Endothelial cell of umbilical vein (primary cell): ENCODE results near the gene CEACAM5. TPM values are rescaled to one million over a fixed set of nuclear protein-coding genes. Genes with fewer than 3 reads are reported as not detected.

Source experiments
- BruUV-seq: library from RNA; stranded (reverse); fragments of 400-500 nt; replicated peaks from 2 replicates; lab custom pipeline; 2021; lab: Mats Ljungman, UMichigan
- CTCF ChIA-PET: fragments of 300-600, 350-600 bp; sonication (Branson Sonifier 250); formaldehyde crosslinking; loops from one replicate; lab custom pipeline; 2021; ENCODE audit warnings: antibody characterized with exemption, inconsistent platforms; lab: Charles Lee
- POLR2A ChIA-PET: fragments of 300-600, 350-600 bp; sonication (Branson Sonifier 250); formaldehyde crosslinking; loops from one replicate; lab custom pipeline; 2021; ENCODE audit warnings: antibody characterized with exemption, inconsistent platforms; lab: Charles Lee
- DNase-seq: peaks from one replicate; pipeline ENCODE4 v3.0.0-alpha.2; 2011; ENCODE audit warnings: low read depth, low spot score
- FAIRE-seq: peaks from 2 replicates; lab custom pipeline; 2011; peaks lifted over from hg19 to GRCh38; lab: Jason Lieb, UNC
- H2AFZ ChIP-seq: 2 replicates; pipeline ENCODE4 v1.6.0; 2012; ENCODE audit warnings: low read depth, low read length, control low read depth, inconsistent platforms
- H3K27ac ChIP-seq: 2 replicates; pipeline ENCODE4 v1.5.1; 2011; ENCODE audit warnings: low read depth, mild to moderate bottlenecking, control low read depth, low read length, moderate library complexity; ENCODE audit not compliant: insufficient read depth
- H3K27me3 ChIP-seq, 2 experiments: 2 replicates each; pipeline versions ENCODE4 v1.6.0 to v1.6.1; 2011; ENCODE audit warnings: low read length in 2 of 2, mixed read lengths in 1 of 2; ENCODE audit not compliant: control insufficient read depth in 2 of 2, insufficient read depth in 2 of 2
- H3K36me3 ChIP-seq, 2 experiments: 2 replicates in 1 of 2; 3 replicates in 1 of 2; pipeline ENCODE4 v1.5.1; 2011; ENCODE audit warnings: low read length in 2 of 2, mild to moderate bottlenecking in 1 of 2, moderate library complexity in 1 of 2; ENCODE audit not compliant: control insufficient read depth in 2 of 2, insufficient read depth in 2 of 2; ENCODE audit errors: extremely low read depth in 1 of 2
- H3K4me1 ChIP-seq: 3 replicates; pipeline ENCODE4 v1.5.1; 2011; ENCODE audit warnings: mild to moderate bottlenecking, low read length; ENCODE audit not compliant: control insufficient read depth, insufficient read depth; ENCODE audit errors: extremely low read depth
- H3K4me2 ChIP-seq: 2 replicates; pipeline ENCODE4 v1.6.1; 2011; ENCODE audit warnings: low read length, control low read depth, mixed read lengths; ENCODE audit not compliant: insufficient read depth
- H3K4me3 ChIP-seq, 3 experiments: fragments of 200-600 bp in 1 of 3; sonication (generic), shearing (Covaris generic) in 1 of 3; replicated peaks in 1 of 3; 2 replicates each; pipeline ENCODE4 v1.5.1; 2011 to 2016; ENCODE audit warnings: control low read depth in 3 of 3, low read length in 3 of 3, mild to moderate bottlenecking in 2 of 3, inconsistent platforms in 1 of 3, low read depth in 1 of 3, moderate library complexity in 1 of 3; ENCODE audit not compliant: insufficient read depth in 1 of 3
- H3K79me2 ChIP-seq: 2 replicates; pipeline ENCODE4 v1.6.0; 2012; ENCODE audit warnings: low read length, inconsistent platforms; ENCODE audit not compliant: control insufficient read depth, insufficient read depth
- H3K9ac ChIP-seq: replicated peaks from 2 replicates; pipeline ENCODE3; 2011; ENCODE audit warnings: low read length, control low read depth; ENCODE audit not compliant: insufficient read depth; ENCODE audit errors: extremely low read depth
- H3K9me1 ChIP-seq: replicated peaks from 3 replicates; pipeline ENCODE4 v1.6.0; 2011; ENCODE audit warnings: mild to moderate bottlenecking, low read length; ENCODE audit not compliant: control insufficient read depth, insufficient read depth; ENCODE audit errors: extremely low read depth
- H3K9me3 ChIP-seq: replicated peaks from 2 replicates; pipeline ENCODE4 v1.5.1; 2012; ENCODE audit warnings: low read length, inconsistent platforms; ENCODE audit not compliant: control insufficient read depth, insufficient read depth
- H4K20me1 ChIP-seq: replicated peaks from 2 replicates; pipeline ENCODE3; 2011; ENCODE audit warnings: mild to moderate bottlenecking, low read length; ENCODE audit not compliant: control insufficient read depth, insufficient read depth; ENCODE audit errors: extremely low read depth
- CTCF ChIP-seq, 2 donors: IDR thresholded peaks; 1 replicate in 1 of 2; 2 replicates in 1 of 2; pipeline ENCODE4 v1.5.1; 2011; ENCODE audit warnings: low read length in 2 of 2, mild to moderate bottlenecking in 2 of 2, moderate library complexity in 2 of 2, control low read depth in 1 of 2, inconsistent platforms in 1 of 2, low read depth in 1 of 2; ENCODE audit not compliant: insufficient read depth in 1 of 2; ENCODE audit errors: extremely low read depth in 1 of 2
- EZH2 ChIP-seq: IDR thresholded peaks from 2 replicates; pipeline ENCODE4 v1.6.1; 2012; ENCODE audit warnings: borderline replicate concordance, low read depth, mild to moderate bottlenecking, moderate library complexity, low read length, inconsistent platforms; ENCODE audit not compliant: severe bottlenecking
- FOS ChIP-seq: IDR thresholded peaks from 2 replicates; pipeline ENCODE4 v1.6.1; 2011; ENCODE audit warnings: mild to moderate bottlenecking, low read length, moderate library complexity, borderline replicate concordance; ENCODE audit not compliant: insufficient read depth
- GATA2 ChIP-seq: IDR thresholded peaks from 2 replicates; pipeline ENCODE4 v1.7.0; 2011; ENCODE audit warnings: low read depth, mild to moderate bottlenecking, moderate library complexity, mixed read lengths, low read length; ENCODE audit not compliant: insufficient read length, insufficient read depth
- MAX ChIP-seq: IDR thresholded peaks from 2 replicates; pipeline ENCODE4 v1.6.1; 2011; ENCODE audit not compliant: insufficient read depth, insufficient read length
- dilution Hi-C: fragments of 300-500 bp; cut with MboI; formaldehyde crosslinking; loops from one replicate; pipeline ENCODE4 v1.15.0; 2019; ENCODE audit warnings: low sequenced_read_pairs; ENCODE audit not compliant: extremely low pct_ligation_motif_present
- intact Hi-C: fragments of 100-400 bp; cut with micrococcal nuclease; formaldehyde crosslinking; loops from one replicate; pipeline ENCODE4 v1.10.0; 2022
- polyA plus RNA-seq, 4 experiments: library from polyadenylated mRNA; depleted of rRNA in 3 of 4; stranded (reverse) in 3 of 4; unstranded in 1 of 4; fragments of >200 nt; gene quantifications; 2 replicates each; pipeline versions ENCODE4 v1.2.1 to v1.2.3, GENCODE V29; 2011 to 2012; ENCODE audit warnings: missing spikeins in 1 of 4
- total RNA-seq: library from RNA; stranded (reverse); gene quantifications from 2 replicates; pipeline ENCODE4 v1.2.3, GENCODE V29; 2021

Gene CEACAM5
- total and polyA plus RNA-seq, 2 donors (not counting 3 experiments of a cell fraction or from before 2014, with no cell fraction given): not detected

GRCh38 chr19:41746593-41747227, 38.3 kb downstream of the CEACAM5 start:
- POLR2A ChIA-PET: no interaction called here
- BruUV-seq: no TSS peak
- peaks cover 10 to 12% of the 10 kb centered on the region in 2 experiments for H3K27me3 ChIP-seq

More at GRCh38 chr19:41746593-41747227, 38.3 kb downstream of the CEACAM5 start:
- dilution Hi-C loops (no loop called here), intact Hi-C loops (loop anchor here (2.0 kb wide), 1 partner anchor 40 kb away; no protein-coding TSS in a partner anchor)
- CTCF ChIA-PET: interaction anchor here (0.6 to 1.1 kb wide), 4 partner anchors 9 to 105 kb away, joined by 3 to 4 read pairs (median 4); no protein-coding TSS in a partner anchor
- no peak overlapping the region for H2AFZ ChIP-seq
- no peak overlapping the region for H3K4me3 ChIP-seq
- H3K4me1 ChIP-seq: no peaks in the 10 kb centered on the region
- no peaks in the 10 kb centered on the region for H3K9me3 ChIP-seq
- no peaks in the 10 kb centered on the region for H3K9me1 ChIP-seq
- no peak overlapping the region for H3K4me2 ChIP-seq
- no peaks in the 10 kb centered on the region for H4K20me1 ChIP-seq
- H3K79me2 ChIP-seq: no peaks in the 10 kb centered on the region
- H3K27ac ChIP-seq: no peak overlapping the region
- no peaks in the 10 kb centered on the region for H3K36me3 ChIP-seq
- TF ChIP-seq EZH2 (no peak), GATA2 (no peak), MAX (no peak), FOS (no peak), CTCF (IDR thresholded peaks at IDR 0.05; ENCODE audit: extremely low read depth in 1 of 2, insufficient read depth in 1 of 2, low read depth in 1 of 2, low read length in 2 of 2) (peak; percentile 22 to 46)
- FAIRE-seq (peak; percentile 79), DNase-seq (peak; percentile 36)
- no peak overlapping the region for H3K9ac ChIP-seq
